ENCODE results near the gene MRGPRF.

MRGPRF gene

DNA sequence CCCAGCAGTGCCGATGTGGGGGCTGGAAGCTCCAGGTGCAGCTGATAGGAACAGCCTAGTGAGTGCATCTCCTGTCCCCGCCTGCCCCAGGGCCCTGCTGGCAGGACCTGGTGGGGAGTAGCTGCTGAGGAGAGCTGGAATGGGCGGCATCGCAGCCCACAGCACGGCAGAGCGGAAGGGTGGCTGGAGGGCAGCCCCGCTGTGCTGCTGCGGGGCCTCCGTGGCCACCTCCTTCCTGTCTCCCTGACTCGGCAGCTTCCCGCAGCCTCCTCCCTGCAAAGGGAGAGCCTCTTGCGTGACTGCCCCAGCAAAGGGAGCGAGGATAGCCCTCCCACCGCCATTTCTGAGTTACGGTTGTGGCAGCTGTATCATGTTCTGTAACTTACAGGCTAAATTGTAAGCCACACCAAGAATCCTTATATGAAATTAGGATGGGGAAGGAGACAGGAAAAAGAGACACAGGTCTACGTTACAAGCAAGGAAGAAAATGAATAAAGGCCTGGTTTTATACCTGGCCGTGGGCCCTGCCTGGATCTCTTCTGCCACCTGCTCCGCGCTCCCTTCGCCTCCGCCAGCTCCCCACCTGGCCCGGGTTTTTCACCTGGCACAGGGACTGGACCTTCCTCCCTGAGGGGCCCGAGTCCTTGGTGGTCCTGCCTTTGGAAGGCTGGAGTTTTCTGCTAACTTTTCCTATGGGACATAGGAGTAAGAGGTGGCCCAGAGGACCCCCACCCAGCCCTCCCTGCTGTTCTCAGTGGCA lies 45.6 kb upstream of the MRGPRF start:
- DNase-seq (ENCODE audit: low read depth) = no peak
- TF ChIP-seq CTCF (conservative IDR thresholded peaks at IDR 0.05; ENCODE audit: low read depth, low read length) = no peak

DNA sequence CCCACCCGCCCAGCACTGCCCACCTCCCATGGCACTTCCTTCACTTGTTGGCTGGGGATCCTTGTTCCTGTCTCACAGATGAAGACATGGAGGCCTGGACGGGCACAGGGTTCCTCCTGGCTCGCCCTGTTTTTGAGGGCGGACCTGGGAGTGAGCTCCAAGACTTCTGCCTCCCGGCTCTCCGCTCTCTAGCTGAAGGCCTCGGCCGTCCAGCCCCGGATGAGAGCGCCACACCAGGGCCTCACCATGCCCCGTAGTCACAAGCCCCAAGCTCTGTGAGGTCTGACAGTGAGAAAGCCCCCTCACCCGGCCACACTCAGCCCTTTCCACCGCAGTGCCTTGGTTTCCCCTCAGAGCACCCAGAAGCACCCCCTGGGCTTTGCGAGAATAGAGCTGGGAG lies 44.8 kb upstream of the MRGPRF start:
- no peak for TF ChIP-seq CTCF (conservative IDR thresholded peaks at IDR 0.05; ENCODE audit: low read depth, low read length)
- no peak for DNase-seq (ENCODE audit: low read depth)
- H3K4me3 ChIP-seq (ENCODE audit: low read depth, low read length) = no peak overlapping the region

More for the DNA sequence above, 45.6 kb upstream of the MRGPRF start:
- H3K4me3 ChIP-seq (ENCODE audit: low read depth, low read length) = no peak overlapping the region

- no peak overlapping the region for H3K4me3 ChIP-seq (ENCODE audit: low read depth, low read length)
- no peak for DNase-seq (ENCODE audit: low read depth)
- TF ChIP-seq CTCF (conservative IDR thresholded peaks at IDR 0.05; ENCODE audit: low read depth, low read length) = no peak
Measured at GRCh38 chr11:69057236-69057635, 44.2 kb upstream of the MRGPRF start.

- DNase-seq (ENCODE audit: low read depth) = no peak
- no peak for TF ChIP-seq CTCF (conservative IDR thresholded peaks at IDR 0.05; ENCODE audit: low read depth, low read length)
- H3K4me3 ChIP-seq (ENCODE audit: low read depth, low read length) = no peak overlapping the region
Measured at GRCh38 chr11:69055598-69056516, 42.8 kb upstream of the MRGPRF start.

GRCh38 chr11:69055212-69055586 lies 42.2 kb upstream of the MRGPRF start:
- no peak for TF ChIP-seq CTCF (conservative IDR thresholded peaks at IDR 0.05; ENCODE audit: low read depth, low read length)
- H3K4me3 ChIP-seq (ENCODE audit: low read depth, low read length) = no peak overlapping the region
- DNase-seq (ENCODE audit: low read depth) = no peak

- TF ChIP-seq CTCF (conservative IDR thresholded peaks at IDR 0.05; ENCODE audit: low read depth, low read length) = no peak
- DNase-seq (ENCODE audit: low read depth) = no peak
- no peak overlapping the region for H3K4me3 ChIP-seq (ENCODE audit: low read depth, low read length)
Measured at GRCh38 chr11:69054397-69055211, 41.6 kb upstream of the MRGPRF start.

Data from choroid plexus epithelial cell (primary cell).